GM23338 (cell line): ENCODE measurements around the gene TAS2R19. TPM values are rescaled to one million over a fixed set of nuclear protein-coding genes. Genes with fewer than 3 reads are reported as not detected.

Experiments used
- ATAC-seq: fragments of 200-7000 bp; cut with Tn5 transposase; 3 replicates; pipeline ENCODE4 v1.9.1; 2020
- DNase-seq: peaks from one replicate; pipeline ENCODE4 v3.0.0-alpha.2; 2015; ENCODE audit warnings: low spot score
- H2AFZ ChIP-seq: fragments of 200-600 bp; sonication (generic); 2 replicates; pipeline ENCODE4 v1.8.0; 2016; ENCODE audit warnings: antibody characterized with exemption, mild to moderate bottlenecking, moderate library complexity
- H3F3A ChIP-seq: fragments of 200-600 bp; sonication (generic); replicated peaks from 2 replicates; pipeline ENCODE4 v1.8.0; 2017; ENCODE audit warnings: antibody characterized with exemption, mixed run types, low read depth
- H3K27ac ChIP-seq: fragments of 200-600 bp; sonication (generic); 2 replicates; pipeline ENCODE4 v1.6.1; 2016; ENCODE audit warnings: low read depth
- H3K27me3 ChIP-seq: fragments of 200-600 bp; sonication (generic); 2 replicates; pipeline ENCODE4 v1.8.0; 2016; ENCODE audit warnings: mild to moderate bottlenecking, mixed run types, moderate library complexity; ENCODE audit not compliant: insufficient read depth
- H3K36me3 ChIP-seq: fragments of 200-600 bp; sonication (generic); 2 replicates; pipeline ENCODE4 v1.8.0; 2016; ENCODE audit warnings: mild to moderate bottlenecking; ENCODE audit not compliant: insufficient read depth
- H3K4me1 ChIP-seq: fragments of 200-600 bp; sonication (generic); 2 replicates; pipeline ENCODE4 v1.8.0; 2016; ENCODE audit warnings: mild to moderate bottlenecking, moderate library complexity; ENCODE audit not compliant: insufficient read depth
- H3K4me2 ChIP-seq: fragments of 200-600 bp; sonication (generic); 2 replicates; pipeline ENCODE4 v1.7.1; 2017; ENCODE audit warnings: mixed run types
- H3K4me3 ChIP-seq: fragments of 200-600 bp; sonication (generic); 2 replicates; pipeline ENCODE4 v1.6.1; 2016; ENCODE audit warnings: mixed run types
- H3K79me2 ChIP-seq: fragments of 200-600 bp; sonication (generic); replicated peaks from 2 replicates; pipeline ENCODE4 v1.8.0; 2017; ENCODE audit warnings: mild to moderate bottlenecking; ENCODE audit not compliant: insufficient read depth
- H3K9me2 ChIP-seq: fragments of 200-600 bp; sonication (generic); 2 replicates; pipeline ENCODE4 v1.8.0; 2017; ENCODE audit not compliant: insufficient read depth
- H4K20me1 ChIP-seq: fragments of 200-600 bp; sonication (generic); replicated peaks from 2 replicates; pipeline ENCODE4 v1.8.0; 2017; ENCODE audit warnings: mild to moderate bottlenecking; ENCODE audit not compliant: insufficient read depth
- H3K27ac Mint-ChIP-seq: 2 replicates; pipeline ENCODE4 v1.8.0; 2020; ENCODE audit warnings: inconsistent platforms, mild to moderate bottlenecking, moderate library complexity, mixed read lengths
- H3K27me3 Mint-ChIP-seq: 3 replicates; pipeline ENCODE4 v1.8.0; 2022; ENCODE audit warnings: low read depth, mild to moderate bottlenecking, moderate library complexity, mixed read lengths, inconsistent platforms; ENCODE audit not compliant: insufficient read depth, poor library complexity
- H3K36me3 Mint-ChIP-seq: 3 replicates; pipeline ENCODE4 v1.8.0; 2021; ENCODE audit warnings: low read depth, mild to moderate bottlenecking, inconsistent platforms, moderate library complexity, mixed read lengths
- H3K4me1 Mint-ChIP-seq: 3 replicates; pipeline ENCODE4 v1.8.0; 2020; ENCODE audit warnings: mild to moderate bottlenecking, inconsistent platforms, mixed read lengths
- H3K4me3 Mint-ChIP-seq: 3 replicates; pipeline ENCODE4 v1.8.0; 2021; ENCODE audit warnings: moderate library complexity, mild to moderate bottlenecking, inconsistent platforms, mixed read lengths
- H3K9me3 Mint-ChIP-seq: 3 replicates; pipeline ENCODE4 v1.8.0; 2020; ENCODE audit warnings: moderate library complexity, mild to moderate bottlenecking, inconsistent platforms, mixed read lengths
- ZNF331 ChIP-seq: fragments of 250-450 bp; sonication (Bioruptor Pico); IDR thresholded peaks from 2 replicates; pipeline ENCODE4 v1.5.0; 2020; ENCODE audit warnings: low read depth, mild to moderate bottlenecking, moderate library complexity
- polyA plus RNA-seq: library from polyadenylated mRNA; unstranded; fragments of >200 nt; fragmentation: Nextera tagmentation; extraction: Ambion mirVana; gene quantifications from 2 replicates; pipeline ENCODE4 v1.2.1, GENCODE V29; 2016
- total RNA-seq: library from RNA; depleted of rRNA; stranded (reverse); fragments of >200 nt; shearing (Covaris generic); gene quantifications from 2 replicates; pipeline ENCODE4 v1.2.3, GENCODE V29; 2014; rRNA removed
- TF ChIP-seq, protein P1 (sequence below), 2 experiments: fragments of 200-600 bp in 1 of 2; sonication (generic) in 1 of 2; conservative IDR thresholded peaks; 2 replicates each; pipeline versions ENCODE4 v1.5.1 to v1.6.1; 2016 to 2017; ENCODE audit warnings: antibody characterized with exemption in 2 of 2, low read depth in 2 of 2, mild to moderate bottlenecking in 2 of 2, moderate library complexity in 1 of 2

TAS2R19 gene
- total and polyA plus RNA-seq, 2 experiments from 2014 or later = 0.21 to 8.6 TPM

DNA sequence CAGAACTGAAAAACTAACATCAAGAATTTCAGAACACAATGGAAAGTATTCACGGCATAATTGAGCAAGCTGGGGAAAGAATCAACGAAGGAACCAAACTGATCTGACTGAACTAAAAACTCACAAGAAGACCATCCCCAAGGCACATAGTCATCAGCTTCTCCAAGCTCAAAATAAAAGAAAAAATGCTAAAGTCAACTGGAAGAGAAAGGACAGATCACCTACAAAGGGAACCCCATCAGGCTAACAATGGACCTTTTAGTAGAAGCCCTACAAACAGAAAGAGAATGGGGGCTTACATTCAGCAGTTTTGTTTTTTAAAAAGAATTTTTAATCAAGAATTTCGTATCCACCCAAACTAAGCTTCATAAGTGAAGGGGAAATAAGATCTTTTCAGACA is 47.5 kb downstream of the TAS2R19 start:
- no peaks in the 10 kb centered on the region for H3K79me2 ChIP-seq
- no peak overlapping the region for H2AFZ ChIP-seq
- no peaks in the 10 kb centered on the region for H3F3A ChIP-seq
- DNase-seq (peak; percentile 17), ATAC-seq (peak; percentile 78)
- Mint-ChIP-seq H3K4me3 (no peak overlapping the region), H3K9me3 (no peaks in the 10 kb centered on the region), H3K27me3 (peaks cover 3% of the 10 kb centered on the region), H3K27ac (peak overlapping the region; percentile 25), H3K4me1 (peaks cover 43% of the 10 kb centered on the region), H3K36me3 (no peaks in the 10 kb centered on the region)
- TF ChIP-seq, protein P1, sequence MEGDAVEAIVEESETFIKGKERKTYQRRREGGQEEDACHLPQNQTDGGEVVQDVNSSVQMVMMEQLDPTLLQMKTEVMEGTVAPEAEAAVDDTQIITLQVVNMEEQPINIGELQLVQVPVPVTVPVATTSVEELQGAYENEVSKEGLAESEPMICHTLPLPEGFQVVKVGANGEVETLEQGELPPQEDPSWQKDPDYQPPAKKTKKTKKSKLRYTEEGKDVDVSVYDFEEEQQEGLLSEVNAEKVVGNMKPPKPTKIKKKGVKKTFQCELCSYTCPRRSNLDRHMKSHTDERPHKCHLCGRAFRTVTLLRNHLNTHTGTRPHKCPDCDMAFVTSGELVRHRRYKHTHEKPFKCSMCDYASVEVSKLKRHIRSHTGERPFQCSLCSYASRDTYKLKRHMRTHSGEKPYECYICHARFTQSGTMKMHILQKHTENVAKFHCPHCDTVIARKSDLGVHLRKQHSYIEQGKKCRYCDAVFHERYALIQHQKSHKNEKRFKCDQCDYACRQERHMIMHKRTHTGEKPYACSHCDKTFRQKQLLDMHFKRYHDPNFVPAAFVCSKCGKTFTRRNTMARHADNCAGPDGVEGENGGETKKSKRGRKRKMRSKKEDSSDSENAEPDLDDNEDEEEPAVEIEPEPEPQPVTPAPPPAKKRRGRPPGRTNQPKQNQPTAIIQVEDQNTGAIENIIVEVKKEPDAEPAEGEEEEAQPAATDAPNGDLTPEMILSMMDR (conservative IDR thresholded peaks at IDR 0.05; ENCODE audit: low read depth in 2 of 2) = no peak
- no peak for TF ChIP-seq ZNF331 (CRISPR knock-in tag)
- no peaks in the 10 kb centered on the region for H3K9me2 ChIP-seq
- H3K27ac ChIP-seq = peak overlapping the region; percentile 43; the same call in 1 of the 2 replicates
- H3K27me3 ChIP-seq = no peaks in the 10 kb centered on the region
- H3K4me3 ChIP-seq = no peak overlapping the region
- peaks cover 47% of the 10 kb centered on the region for H3K4me1 ChIP-seq
- H3K36me3 ChIP-seq = no peaks in the 10 kb centered on the region
- H3K4me2 ChIP-seq = peak overlapping the region; percentile 24
- peaks cover 5% of the 10 kb centered on the region for H4K20me1 ChIP-seq

Other genes with a start within 250 kb of the TAS2R19 start
- not detected in 2 replicates for gene TAS2R7, start 220.0 kb downstream of the TAS2R19 start, total RNA-seq
- not detected in 2 replicates for gene TAS2R7, start 220.0 kb downstream of the TAS2R19 start, polyA plus RNA-seq
- gene TAS2R8, start 215.3 kb downstream of the TAS2R19 start, total RNA-seq = not detected in 2 replicates
- gene TAS2R8, start 215.3 kb downstream of the TAS2R19 start, polyA plus RNA-seq = not detected in 2 replicates
- 0.19 TPM in 1 of 2 replicates, not detected in the other for gene TAS2R9, start 212.5 kb downstream of the TAS2R19 start, total RNA-seq
- not detected in 2 replicates for gene TAS2R9, start 212.5 kb downstream of the TAS2R19 start, polyA plus RNA-seq
- 1.1 and 3.6 TPM in 2 replicates for gene TAS2R10, start 196.3 kb downstream of the TAS2R19 start, total RNA-seq
- 0.57 and 0.66 TPM in 2 replicates for gene TAS2R10, start 196.3 kb downstream of the TAS2R19 start, polyA plus RNA-seq
- 2.1 TPM in 2 replicates for gene PRR4, start 173.1 kb downstream of the TAS2R19 start, total RNA-seq
- gene PRR4, start 173.1 kb downstream of the TAS2R19 start, polyA plus RNA-seq = 4.1 and 7.9 TPM in 2 replicates
- gene PRH1, start 138.4 kb downstream of the TAS2R19 start, total RNA-seq = 8.3 and 19.0 TPM in 2 replicates
- 34.2 and 42.9 TPM in 2 replicates for gene PRH1, start 138.4 kb downstream of the TAS2R19 start, polyA plus RNA-seq
- 3.6 and 6.1 TPM in 2 replicates for gene TAS2R13, start 113.1 kb downstream of the TAS2R19 start, total RNA-seq
- gene TAS2R13, start 113.1 kb downstream of the TAS2R19 start, polyA plus RNA-seq = not detected in 2 replicates
- 0.69 TPM in 1 of 2 replicates, not detected in the other for gene PRH2, start 93.4 kb downstream of the TAS2R19 start, total RNA-seq
- 0.36 TPM in 1 of 2 replicates, not detected in the other for gene PRH2, start 93.4 kb downstream of the TAS2R19 start, polyA plus RNA-seq
- 4.9 and 5.9 TPM in 2 replicates for gene TAS2R14, start 83.4 kb downstream of the TAS2R19 start, total RNA-seq
- gene TAS2R14, start 83.4 kb downstream of the TAS2R19 start, polyA plus RNA-seq = 1.1 and 2.6 TPM in 2 replicates
- gene TAS2R50, start 35.7 kb downstream of the TAS2R19 start, total RNA-seq = 3.4 and 5.7 TPM in 2 replicates
- not detected in 2 replicates for gene TAS2R50, start 35.7 kb downstream of the TAS2R19 start, polyA plus RNA-seq
- gene TAS2R20, start 24.3 kb downstream of the TAS2R19 start, total RNA-seq = 3.9 and 6.0 TPM in 2 replicates
- gene TAS2R20, start 24.3 kb downstream of the TAS2R19 start, polyA plus RNA-seq = not detected in 2 replicates
- 6.1 and 12.9 TPM in 2 replicates for gene TAS2R31, start 8.8 kb upstream of the TAS2R19 start, total RNA-seq
- gene TAS2R31, start 8.8 kb upstream of the TAS2R19 start, polyA plus RNA-seq = 0.21 TPM in 1 of 2 replicates, not detected in the other
- 1.0 and 5.0 TPM in 2 replicates for gene TAS2R46, start 39.7 kb upstream of the TAS2R19 start, total RNA-seq
- 0.45 and 0.49 TPM in 2 replicates for gene TAS2R46, start 39.7 kb upstream of the TAS2R19 start, polyA plus RNA-seq
- gene TAS2R43, start 69.7 kb upstream of the TAS2R19 start, total RNA-seq = 2.6 and 2.7 TPM in 2 replicates
- gene TAS2R43, start 69.7 kb upstream of the TAS2R19 start, polyA plus RNA-seq = not detected in 2 replicates
- gene TAS2R30, start 112.0 kb upstream of the TAS2R19 start, total RNA-seq = 9.7 and 13.7 TPM in 2 replicates
- 0.39 and 0.80 TPM in 2 replicates for gene TAS2R30, start 112.0 kb upstream of the TAS2R19 start, polyA plus RNA-seq
- 9.0 and 9.3 TPM in 2 replicates for gene SMIM10L1, start 148.6 kb upstream of the TAS2R19 start, total RNA-seq
- gene SMIM10L1, start 148.6 kb upstream of the TAS2R19 start, polyA plus RNA-seq = 22.0 and 22.6 TPM in 2 replicates
- gene TAS2R42, start 164.3 kb upstream of the TAS2R19 start, total RNA-seq = 0.38 TPM in 1 of 2 replicates, not detected in the other
- not detected in 2 replicates for gene TAS2R42, start 164.3 kb upstream of the TAS2R19 start, polyA plus RNA-seq
- gene PRB3, start 247.1 kb upstream of the TAS2R19 start, total RNA-seq = not detected in 2 replicates
- 3.0 TPM in 2 replicates for gene PRB3, start 247.1 kb upstream of the TAS2R19 start, polyA plus RNA-seq